Measurements from ENCODE around the gene CAST. TPM values are rescaled to one million over a fixed set of nuclear protein-coding genes. Genes with fewer than 3 reads are reported as not detected.
A peak's percentile ranks its signal among the peaks of the same experiment; 100 is the strongest.

CAST gene
- total RNA-seq, 1 experiment from 2014 or later: 418 TPM

GRCh38 chr5:96657068-96657467 is 5.1 kb upstream of the CAST start:
- H3K4me3 ChIP-seq (ENCODE audit: low read depth, low read length): no peak overlapping the region
- ChIA-PET CTCF (no interaction called here), POLR2A (no interaction called here)
- Mint-ChIP-seq H3K27me3 (ENCODE audit: insufficient read depth, unreplicated experiment) (no peaks in the 10 kb centered on the region), H3K27ac (ENCODE audit: unreplicated experiment) (peak overlapping the region; percentile 70), H3K4me3 (ENCODE audit: unreplicated experiment) (no peak overlapping the region), H3K4me1 (ENCODE audit: low read depth, unreplicated experiment) (peaks cover 45% of the 10 kb centered on the region), H3K36me3 (ENCODE audit: insufficient read depth, unreplicated experiment) (peaks cover 8% of the 10 kb centered on the region), H3K9me3 (ENCODE audit: unreplicated experiment) (no peaks in the 10 kb centered on the region)
- no peak for DNase-seq
- intact Hi-C loops (cut with micrococcal nuclease; ENCODE audit: unreplicated experiment): no loop called here
- H3K36me3 ChIP-seq (ENCODE audit: control insufficient read depth, insufficient read depth, low read length): no peaks in the 10 kb centered on the region
- H3K27me3 ChIP-seq (replicated peaks; ENCODE audit: control insufficient read depth, insufficient read depth, low read length): no peaks in the 10 kb centered on the region
- no TSS peak for BruUV-seq (replicated peaks)
- no peaks in the 10 kb centered on the region for H3K9me3 ChIP-seq
- no peak for TF ChIP-seq CTCF (IDR thresholded peaks at IDR 0.05; ENCODE audit: insufficient read depth in 1 of 2, low read depth in 1 of 2, low read length in 1 of 2, severe bottlenecking in 1 of 2, unreplicated experiment in 1 of 2)
- peaks cover 75% of the 10 kb centered on the region for H3K4me1 ChIP-seq

GRCh38 chr5:96658272-96658671 is 3.9 kb upstream of the CAST start:
- DNase-seq: no peak
- CTCF ChIA-PET: no interaction called here
- intact Hi-C loops (cut with micrococcal nuclease; ENCODE audit: unreplicated experiment): no loop called here
- Mint-ChIP-seq H3K36me3 (ENCODE audit: insufficient read depth, unreplicated experiment) (peaks cover 20% of the 10 kb centered on the region), H3K4me1 (ENCODE audit: low read depth, unreplicated experiment) (peaks cover 47% of the 10 kb centered on the region), H3K4me3 (ENCODE audit: unreplicated experiment) (no peak overlapping the region), H3K27ac (ENCODE audit: unreplicated experiment) (peak overlapping the region; percentile 43), H3K27me3 (ENCODE audit: insufficient read depth, unreplicated experiment) (no peaks in the 10 kb centered on the region), H3K9me3 (ENCODE audit: unreplicated experiment) (no peaks in the 10 kb centered on the region)
- no peaks in the 10 kb centered on the region for H3K36me3 ChIP-seq (ENCODE audit: control insufficient read depth, insufficient read depth, low read length)
- H3K4me3 ChIP-seq (ENCODE audit: low read depth, low read length): no peak overlapping the region
- H3K27me3 ChIP-seq (replicated peaks; ENCODE audit: control insufficient read depth, insufficient read depth, low read length): no peaks in the 10 kb centered on the region
- TF ChIP-seq CTCF (IDR thresholded peaks at IDR 0.05; ENCODE audit: insufficient read depth in 1 of 2, low read depth in 1 of 2, low read length in 1 of 2, severe bottlenecking in 1 of 2, unreplicated experiment in 1 of 2): no peak
- H3K4me1 ChIP-seq: peaks cover 67% of the 10 kb centered on the region
- BruUV-seq (replicated peaks): no TSS peak
- POLR2A ChIA-PET: no interaction called here
- H3K9me3 ChIP-seq: no peaks in the 10 kb centered on the region

- H3K27me3 ChIP-seq (replicated peaks; ENCODE audit: control insufficient read depth, insufficient read depth, low read length): no peaks in the 10 kb centered on the region
- Mint-ChIP-seq H3K4me3 (ENCODE audit: unreplicated experiment) (no peak overlapping the region), H3K27ac (ENCODE audit: unreplicated experiment) (no peak overlapping the region), H3K4me1 (ENCODE audit: low read depth, unreplicated experiment) (peaks cover 52% of the 10 kb centered on the region), H3K27me3 (ENCODE audit: insufficient read depth, unreplicated experiment) (no peaks in the 10 kb centered on the region), H3K9me3 (ENCODE audit: unreplicated experiment) (no peaks in the 10 kb centered on the region), H3K36me3 (ENCODE audit: insufficient read depth, unreplicated experiment) (peaks cover 22% of the 10 kb centered on the region)
- no peak for TF ChIP-seq CTCF (IDR thresholded peaks at IDR 0.05; ENCODE audit: insufficient read depth in 1 of 2, low read depth in 1 of 2, low read length in 1 of 2, severe bottlenecking in 1 of 2, unreplicated experiment in 1 of 2)
- peaks cover 69% of the 10 kb centered on the region for H3K4me1 ChIP-seq
- intact Hi-C loops (cut with micrococcal nuclease; ENCODE audit: unreplicated experiment): no loop called here
- no peaks in the 10 kb centered on the region for H3K9me3 ChIP-seq
- H3K36me3 ChIP-seq (ENCODE audit: control insufficient read depth, insufficient read depth, low read length): no peaks in the 10 kb centered on the region
- H3K4me3 ChIP-seq (ENCODE audit: low read depth, low read length): no peak overlapping the region
- DNase-seq: peak in 1 of 2 experiments; percentile 39
- no TSS peak for BruUV-seq (replicated peaks)
- CTCF ChIA-PET: interaction anchor here (1.1 kb wide), 1 partner anchor 17 kb away, joined by 3 read pairs; no protein-coding TSS in a partner anchor
- POLR2A ChIA-PET: interaction anchor here (0.6 kb wide), 1 partner anchor 147 kb away, joined by 3 read pairs; no protein-coding TSS in a partner anchor
These were observed 3.0 kb upstream of the CAST start for GRCh38 chr5:96659170-96659569.

Data from Caco-2 (cell line).